Stimulated activated naive CD4-positive, alpha-beta T cell (primary cell): ENCODE results near the gene CEACAM19.
"Not testable (repeated sequence)": the region's sequence is repeated elsewhere in the genome, so short reads cannot be mapped to it uniquely, and the experiment has no call there.

Experiments used
- DNase-seq, 6 experiments: peaks; one replicate each; lab custom pipeline; 2025; lab: John Stamatoyannopoulos, UW

CEACAM19 gene

DNA sequence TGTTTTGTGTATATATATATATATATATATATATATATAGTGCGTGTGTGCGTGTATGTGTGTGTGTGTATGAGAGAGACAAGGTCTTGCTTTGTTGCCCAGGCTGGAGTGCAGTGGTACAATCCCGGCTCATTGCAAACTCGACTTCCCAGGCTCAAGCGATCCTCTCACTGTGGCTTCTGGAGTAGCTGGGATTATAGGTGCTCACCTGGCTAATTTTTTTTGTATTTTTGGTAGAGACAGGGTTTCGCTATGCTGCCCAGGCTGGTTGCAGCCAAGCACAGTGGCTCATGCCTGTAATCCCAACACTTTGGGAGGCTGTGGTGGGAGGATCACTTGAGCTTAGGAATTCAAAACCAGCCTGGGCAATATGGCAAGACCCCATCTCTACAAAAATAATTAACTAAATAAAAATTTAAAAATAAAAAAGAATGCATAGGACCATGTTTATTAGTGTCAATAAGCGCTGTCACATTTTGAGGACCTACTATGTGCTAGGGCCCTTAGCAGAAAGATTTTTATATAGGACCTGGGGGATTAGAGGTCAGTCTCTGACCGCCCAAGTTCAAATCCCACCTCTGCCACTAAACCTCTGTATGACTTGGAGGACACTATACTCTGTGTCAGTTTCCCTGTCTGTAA is 25.8 kb upstream of the CEACAM19 start:
- no peak for DNase-seq

DNA sequence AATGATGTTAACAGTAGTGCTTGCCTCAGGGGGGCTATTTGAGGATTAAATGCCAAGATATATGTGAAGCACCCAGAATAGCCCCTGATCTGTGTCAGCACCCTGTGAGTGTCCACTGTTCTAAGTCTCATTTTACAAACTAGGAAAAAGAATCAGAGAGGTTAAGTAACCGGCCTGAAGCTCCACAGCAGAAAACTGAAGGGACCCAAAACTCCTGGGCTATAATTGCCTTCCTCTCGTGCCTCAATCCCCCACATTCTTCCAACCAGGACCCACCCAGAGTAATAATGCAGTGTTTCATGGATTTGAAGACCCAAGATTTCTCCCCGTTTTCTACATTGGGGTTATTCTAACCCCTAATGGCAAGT is 25.2 kb upstream of the CEACAM19 start:
- no peak for DNase-seq

DNA sequence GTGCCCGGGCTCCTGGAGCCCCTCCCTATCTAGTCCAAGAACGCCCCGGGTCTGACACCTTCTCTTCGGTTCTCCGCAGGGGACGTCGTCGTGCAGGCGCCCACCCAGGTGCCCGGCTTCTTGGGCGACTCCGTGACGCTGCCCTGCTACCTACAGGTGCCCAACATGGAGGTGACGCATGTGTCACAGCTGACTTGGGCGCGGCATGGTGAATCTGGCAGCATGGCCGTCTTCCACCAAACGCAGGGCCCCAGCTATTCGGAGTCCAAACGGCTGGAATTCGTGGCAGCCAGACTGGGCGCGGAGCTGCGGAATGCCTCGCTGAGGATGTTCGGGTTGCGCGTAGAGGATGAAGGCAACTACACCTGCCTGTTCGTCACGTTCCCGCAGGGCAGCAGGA is 24.1 kb upstream of the CEACAM19 start:
- DNase-seq: no peak

DNA sequence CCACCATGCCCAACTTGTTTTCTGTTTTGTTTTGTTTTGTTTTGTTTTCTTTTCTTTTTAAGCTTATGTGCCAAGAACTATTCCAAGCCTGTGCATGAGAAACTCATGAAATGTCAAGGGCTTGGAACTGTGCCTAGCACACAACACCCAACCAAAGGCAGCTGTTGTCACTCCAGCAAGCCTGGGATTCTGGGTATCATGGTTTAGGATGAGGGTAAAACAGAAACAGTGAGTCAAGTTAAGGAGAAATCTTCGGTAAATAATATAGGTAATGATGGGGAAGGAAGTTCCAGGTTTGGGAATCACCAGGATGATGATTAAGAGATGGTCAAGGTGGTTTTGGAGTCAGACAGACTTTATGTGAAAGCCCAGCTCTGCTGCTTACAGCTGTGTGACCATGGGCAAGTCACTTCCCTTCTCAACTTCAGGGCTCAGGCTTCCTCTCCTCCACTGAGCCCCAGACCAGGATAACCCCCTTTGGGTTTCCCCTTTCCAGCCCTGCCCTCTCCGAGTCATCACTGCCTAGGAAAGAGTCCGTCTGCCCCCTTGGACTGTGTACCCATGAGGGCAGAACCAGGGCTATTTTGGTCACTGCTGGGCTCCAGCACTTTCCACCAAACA is 22.5 kb upstream of the CEACAM19 start:
- no peak for DNase-seq

DNA sequence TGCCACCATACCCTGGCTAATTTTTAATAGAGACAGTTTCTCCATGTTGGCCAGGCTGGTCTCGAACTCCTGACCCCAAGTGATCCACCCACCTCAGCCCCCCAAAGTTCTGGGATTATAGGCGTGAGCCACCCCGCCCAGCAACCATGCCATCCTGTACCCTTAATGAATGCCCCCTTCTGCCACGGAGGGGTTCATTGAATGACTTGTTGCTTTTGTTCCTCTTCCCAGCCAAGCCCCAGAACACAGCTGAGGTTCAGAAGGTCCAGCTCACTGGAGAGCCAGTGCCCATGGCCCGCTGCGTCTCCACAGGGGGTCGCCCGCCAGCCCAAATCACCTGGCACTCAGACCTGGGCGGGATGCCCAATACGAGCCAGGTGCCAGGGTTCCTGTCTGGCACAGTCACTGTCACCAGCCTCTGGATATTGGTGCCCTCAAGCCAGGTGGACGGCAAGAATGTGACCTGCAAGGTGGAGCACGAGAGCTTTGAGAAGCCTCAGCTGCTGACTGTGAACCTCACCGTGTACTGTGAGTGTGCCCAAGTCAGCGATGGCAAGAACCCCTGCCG is 21.6 kb upstream of the CEACAM19 start:
- no peak for DNase-seq

DNA sequence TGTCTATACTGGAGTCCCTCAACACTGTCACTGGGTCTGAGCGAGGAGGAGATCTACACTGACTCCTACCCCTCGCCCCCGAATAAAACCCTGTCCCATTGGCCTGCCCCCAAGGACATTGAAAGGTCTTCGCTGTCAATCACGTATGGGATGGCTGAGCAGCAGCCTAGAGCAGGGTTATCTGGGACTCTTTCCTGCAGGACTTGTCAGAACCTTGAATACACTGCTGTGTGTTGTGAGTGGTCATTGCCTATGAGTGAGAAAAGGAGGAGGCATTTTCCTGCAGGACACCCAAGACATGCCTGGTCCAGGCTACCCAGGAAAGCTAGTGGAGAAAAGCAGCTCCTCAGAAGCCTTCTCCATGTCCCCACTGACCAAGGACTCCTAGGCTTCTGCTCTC is 17.9 kb upstream of the CEACAM19 start:
- DNase-seq: no peak

DNA sequence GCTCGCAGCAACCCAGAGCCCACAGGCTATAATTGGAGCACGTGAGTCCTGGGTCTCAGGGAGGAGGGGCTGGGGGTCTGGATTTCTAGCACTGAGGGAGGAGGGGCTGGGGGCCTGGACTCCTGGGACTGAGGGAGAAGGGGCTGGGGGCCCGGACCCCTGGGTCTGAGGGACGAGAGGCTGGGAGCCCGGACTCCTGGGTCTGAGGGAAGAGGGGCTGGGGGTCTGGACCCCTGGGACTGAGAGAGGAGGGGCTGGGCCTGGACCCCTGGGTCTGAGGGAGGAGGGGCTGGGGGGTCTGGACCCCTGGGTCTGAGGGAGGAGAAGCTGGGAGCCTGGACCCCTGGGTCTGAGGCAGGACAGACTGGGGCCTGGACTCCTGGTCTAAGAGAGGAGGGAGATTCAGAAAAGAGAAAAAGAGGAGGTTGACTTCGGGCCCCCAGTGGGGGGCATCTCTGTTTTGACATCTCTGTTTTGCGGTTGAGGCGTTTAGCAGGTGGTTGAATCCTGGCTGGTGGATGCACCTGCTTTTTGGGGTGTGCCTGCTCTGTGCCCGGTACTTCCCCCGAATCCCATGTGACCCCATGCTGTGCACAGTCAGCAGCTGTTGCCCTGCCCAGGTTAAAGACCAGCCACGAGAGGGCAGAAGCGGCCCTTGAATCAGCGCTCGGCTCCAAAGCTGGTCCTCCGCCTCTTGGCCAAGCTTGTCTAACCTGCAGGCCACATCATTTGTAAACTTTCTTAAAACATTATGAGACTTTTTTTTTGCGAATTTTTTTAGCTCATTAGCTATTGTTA is 17.1 kb upstream of the CEACAM19 start:
- DNase-seq: peak; percentile 39 to 63 (median 46)

DNA sequence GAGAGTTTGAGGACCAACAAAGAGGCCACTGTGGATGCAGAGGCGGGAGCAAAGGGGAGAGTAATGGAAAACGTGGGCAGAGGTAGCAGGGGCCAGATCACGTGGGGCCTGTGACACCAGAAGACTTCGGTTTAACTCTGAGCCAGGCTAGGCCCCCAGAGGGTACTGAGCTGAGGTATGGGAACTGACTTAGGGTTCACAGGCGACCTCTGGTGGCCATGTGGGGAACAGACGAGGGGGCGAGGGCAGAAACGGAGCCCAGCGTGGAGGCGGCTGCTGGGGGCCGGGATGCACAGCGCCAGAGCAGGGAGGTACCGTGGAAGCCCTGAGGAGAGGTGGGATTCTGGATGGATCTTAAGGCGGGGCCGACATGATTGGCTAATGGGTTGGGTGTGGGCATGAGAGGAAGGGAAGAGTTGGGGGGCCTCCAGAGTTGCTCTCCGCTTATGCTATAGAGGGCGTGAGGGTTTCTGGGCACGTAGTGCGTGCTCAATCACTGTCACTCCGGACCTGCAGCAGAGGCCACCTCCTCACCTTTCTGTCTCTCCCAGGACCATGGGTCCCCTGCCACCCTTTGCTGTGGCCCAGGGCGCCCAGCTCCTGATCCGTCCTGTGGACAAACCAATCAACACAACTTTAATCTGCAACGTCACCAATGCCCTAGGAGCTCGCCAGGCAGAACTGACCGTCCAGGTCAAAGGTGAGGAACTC is 13.9 kb upstream of the CEACAM19 start:
- DNase-seq: peak; percentile 14 to 62 (median 52)

DNA sequence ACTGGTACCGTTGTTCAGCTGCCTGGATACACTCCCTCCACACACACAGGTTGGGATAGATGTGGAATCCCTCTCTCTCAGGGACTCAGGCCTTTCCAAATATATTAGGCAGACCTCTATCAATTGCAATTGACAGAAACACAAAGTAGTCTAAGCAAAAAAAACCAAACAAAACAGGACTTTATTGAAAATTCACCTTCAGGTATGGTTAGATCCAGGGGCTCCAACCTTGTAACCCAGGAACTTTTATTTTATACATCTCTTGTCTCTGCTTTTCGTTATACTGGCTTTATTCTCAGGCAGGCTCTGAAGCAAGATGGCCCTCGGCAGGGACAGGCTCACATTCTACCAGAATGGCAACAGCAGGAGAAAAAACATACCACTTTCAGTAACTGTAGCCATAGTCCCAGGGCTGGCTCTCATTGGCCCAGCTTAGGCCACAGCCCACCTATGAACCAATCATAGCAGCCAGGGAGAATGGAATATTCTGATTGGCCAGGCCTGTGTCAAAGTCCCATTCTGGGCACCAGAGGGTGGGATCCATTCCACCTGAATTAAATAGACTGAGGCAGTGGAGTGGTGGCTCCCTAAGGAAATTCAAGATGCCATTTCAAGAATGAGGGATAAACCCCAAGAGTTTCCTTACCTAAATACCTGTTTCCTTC is 13.1 kb upstream of the CEACAM19 start:
- no peak for DNase-seq

DNA sequence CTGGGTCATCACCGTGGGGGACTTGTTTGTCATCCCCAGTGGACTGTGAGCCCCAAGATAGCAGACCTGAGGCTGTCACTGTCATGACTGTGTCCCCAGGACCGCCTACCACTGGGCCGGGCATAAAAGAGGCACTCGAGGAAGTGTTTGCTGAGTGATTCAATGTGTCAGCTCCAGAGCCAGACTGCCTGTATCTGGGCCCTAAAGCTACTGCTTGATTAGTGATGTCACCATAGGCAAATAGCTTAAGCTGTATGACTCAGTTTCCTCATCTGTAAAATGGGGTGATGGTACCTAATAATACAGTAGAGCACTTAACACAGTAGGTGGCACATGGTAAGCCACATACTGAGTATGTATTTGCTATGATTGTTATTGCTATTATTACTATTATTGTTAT is 11.2 kb upstream of the CEACAM19 start:
- no peak for DNase-seq

DNA sequence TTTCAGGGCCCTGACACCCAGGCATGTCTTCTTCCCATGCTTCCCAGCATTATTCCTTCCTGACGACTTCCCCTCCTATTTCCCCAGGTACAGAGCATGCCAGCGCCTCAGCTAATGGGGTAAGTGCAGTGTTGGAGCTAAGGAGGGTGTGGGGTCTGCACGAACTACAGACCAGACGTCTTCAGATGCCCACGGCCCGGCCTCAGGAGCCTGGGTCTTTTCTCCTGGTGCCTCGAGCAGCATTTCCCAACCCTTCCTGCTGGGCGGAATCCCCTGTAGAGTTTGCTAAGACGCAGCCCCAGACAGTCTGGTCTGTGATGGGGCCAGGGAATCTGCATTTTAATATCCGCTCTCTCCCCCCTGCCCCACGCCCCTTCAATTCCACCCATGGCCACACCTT is 10.1 kb upstream of the CEACAM19 start:
- DNase-seq: no peak

DNA sequence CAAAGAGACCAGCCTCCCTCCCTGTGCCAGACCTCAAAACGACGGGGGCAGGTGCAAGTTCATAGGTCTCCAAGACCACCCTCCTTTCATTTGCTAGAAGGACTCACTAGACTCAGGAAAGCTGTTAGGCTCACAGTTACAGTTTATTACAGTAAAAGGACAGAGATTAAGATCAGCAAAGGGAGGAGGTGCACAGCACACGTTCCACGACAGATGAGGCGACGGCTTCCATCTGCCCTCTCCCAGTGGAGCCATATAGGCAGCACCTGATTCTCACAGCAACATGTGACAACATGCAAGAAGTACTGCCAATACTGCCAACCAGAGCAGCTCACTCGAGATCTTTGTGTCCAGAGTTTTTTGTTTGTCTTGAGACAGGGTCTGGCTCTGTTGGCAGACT is 9.4 kb upstream of the CEACAM19 start:
- no peak for DNase-seq

DNA sequence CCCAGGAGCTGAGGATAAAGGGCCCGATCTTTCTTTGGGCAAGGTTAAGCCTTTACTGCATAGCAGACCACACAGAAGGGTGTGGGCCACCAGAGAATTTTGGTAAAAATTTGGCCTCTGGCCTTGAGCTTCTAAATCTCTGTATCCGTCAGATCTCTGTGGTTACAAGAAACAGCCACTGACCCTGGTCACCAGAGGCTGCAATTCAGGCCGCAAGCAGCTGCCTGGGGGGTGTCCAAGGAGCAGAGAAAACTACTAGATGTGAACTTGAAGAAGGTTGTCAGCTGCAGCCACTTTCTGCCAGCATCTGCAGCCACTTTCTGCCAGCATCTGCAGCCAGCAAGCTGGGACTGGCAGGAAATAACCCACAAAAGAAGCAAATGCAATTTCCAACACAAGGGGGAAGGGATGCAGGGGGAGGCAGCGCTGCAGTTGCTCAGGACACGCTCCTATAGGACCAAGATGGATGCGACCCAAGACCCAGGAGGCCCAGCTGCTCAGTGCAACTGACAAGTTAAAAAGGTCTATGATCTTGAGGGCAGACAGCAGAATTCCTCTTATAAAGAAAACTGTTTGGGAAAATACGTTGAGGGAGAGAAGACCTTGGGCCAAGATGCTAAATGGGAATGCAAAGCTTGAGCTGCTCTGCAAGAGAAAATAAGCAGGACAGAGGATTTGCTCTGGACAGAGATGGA is 8.4 kb upstream of the CEACAM19 start:
- DNase-seq: no peak

DNA sequence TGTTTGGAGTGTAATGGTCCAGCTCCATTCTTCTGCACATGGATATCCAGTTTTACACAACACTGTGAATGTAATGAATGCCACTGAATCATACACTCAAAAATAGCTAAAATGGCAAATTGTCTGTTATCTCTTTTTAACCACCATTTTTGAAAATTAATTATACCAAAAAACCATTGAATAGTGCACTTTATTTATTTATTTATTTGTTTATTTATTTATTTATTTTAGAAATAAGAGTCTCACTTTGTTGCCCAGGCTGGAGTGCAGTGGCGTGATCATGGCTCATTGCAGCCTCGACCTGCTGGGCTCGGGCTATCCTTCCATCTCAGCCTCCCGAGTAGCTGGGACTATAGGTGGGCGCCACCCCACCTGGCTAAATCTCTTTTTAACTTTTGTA is 7.3 kb upstream of the CEACAM19 start:
- no peak for DNase-seq

DNA sequence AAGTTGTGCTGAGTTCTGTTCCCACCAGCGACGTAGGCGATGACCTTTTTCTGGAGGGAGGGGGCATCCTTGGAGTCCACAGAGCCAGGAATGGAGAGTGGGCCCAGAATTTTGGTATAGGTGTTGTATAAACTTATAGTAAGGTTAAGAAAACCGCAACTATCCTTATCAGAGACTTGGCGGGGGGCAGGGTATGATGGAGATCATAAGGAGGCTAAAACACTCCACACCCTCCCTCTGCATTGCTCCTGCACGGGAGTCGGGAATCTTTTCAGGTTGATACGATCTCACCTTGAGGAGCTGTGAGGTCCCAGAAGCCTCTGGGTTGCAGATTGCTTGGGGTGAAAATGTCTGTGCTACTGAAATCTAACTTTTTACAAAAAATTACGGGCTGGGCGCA is 6.3 kb upstream of the CEACAM19 start:
- no peak for DNase-seq

DNA sequence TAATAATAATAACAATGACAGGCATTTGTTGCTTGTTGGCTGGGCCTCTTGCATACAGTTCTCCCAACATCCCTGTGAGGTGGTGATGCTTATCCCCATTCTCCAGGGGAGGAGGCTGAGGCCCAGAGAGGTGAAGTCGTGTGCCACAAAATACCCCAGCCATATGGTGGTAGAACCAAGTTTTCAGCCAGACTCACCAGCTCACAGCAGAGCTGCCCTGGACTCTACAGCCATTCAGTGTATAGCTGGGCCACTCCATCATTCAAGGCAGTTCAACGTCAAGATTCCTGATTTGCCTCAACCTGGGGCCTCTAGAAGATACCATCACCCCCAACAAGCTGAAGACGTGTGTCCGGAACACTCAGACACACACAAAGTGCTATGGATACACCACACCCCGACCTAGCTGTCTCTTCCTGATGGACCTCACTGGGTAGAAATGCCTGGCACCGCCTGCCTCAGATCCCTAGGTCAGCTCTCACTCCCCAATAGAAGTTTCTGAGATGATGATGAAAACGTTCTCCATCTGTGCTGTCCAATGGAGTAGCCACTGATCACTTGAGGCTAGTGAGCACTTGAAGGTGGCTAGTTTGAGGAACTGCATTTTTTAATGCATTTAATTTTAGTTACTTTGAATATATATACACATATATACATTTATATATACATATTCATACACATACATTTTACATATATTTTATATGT is 4.3 kb upstream of the CEACAM19 start:
- no peak for DNase-seq

DNA sequence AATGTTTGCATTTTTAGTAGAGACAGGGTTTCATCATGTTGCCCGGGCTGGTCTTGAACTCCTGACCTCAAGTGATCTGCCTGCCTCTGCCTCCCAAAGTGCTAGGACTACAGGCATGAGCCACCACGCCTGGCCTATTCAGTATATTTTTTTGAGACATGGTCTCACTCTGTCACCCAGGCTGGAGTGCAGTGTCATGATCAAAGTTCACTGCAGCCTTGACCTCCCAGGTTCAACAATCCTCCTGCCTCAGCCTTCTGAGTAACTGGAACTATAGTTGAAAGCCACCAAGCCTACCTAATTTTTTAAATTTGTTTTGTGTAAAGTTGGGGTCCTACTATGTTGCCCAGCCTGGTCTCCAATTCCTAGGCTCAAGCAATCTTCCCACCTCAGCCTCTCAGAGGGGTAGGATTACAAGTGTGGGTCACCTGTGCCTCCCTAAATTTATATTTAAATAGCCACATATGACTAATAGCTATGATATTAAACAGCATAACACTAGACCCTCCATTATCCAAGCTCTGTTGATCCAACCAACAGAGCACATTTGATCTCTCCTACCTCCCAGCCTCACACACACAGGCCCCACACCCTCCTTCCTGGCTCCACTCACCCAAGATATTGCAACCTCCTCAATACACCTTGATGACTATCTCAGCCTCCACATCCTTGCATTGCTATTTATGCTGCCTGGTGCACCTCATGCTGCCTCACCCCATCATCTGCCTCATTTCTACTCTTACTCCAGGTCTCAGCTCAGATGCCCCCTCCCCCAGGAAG is 2.1 kb upstream of the CEACAM19 start:
- no peak for DNase-seq

DNA sequence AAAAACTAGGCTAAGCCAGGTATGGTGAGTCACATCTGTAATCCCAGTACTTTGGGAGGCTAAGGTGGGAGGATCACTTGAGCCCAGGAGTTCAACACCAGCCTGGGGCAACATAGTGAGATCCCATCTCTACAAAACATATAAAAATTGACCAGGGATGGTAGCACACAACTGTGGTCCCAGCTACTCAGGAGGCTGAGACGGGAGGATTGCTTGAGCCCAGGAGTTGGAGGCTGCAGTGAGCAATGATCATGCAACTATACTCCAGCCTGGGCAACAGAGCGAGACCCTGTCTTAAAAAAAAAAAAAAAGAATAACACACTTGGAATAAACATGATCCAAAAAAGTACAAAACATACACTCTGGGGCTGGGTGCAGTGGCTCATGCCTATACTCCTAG is 1.3 kb upstream of the CEACAM19 start:
- not testable (repeated sequence) for DNase-seq

DNA sequence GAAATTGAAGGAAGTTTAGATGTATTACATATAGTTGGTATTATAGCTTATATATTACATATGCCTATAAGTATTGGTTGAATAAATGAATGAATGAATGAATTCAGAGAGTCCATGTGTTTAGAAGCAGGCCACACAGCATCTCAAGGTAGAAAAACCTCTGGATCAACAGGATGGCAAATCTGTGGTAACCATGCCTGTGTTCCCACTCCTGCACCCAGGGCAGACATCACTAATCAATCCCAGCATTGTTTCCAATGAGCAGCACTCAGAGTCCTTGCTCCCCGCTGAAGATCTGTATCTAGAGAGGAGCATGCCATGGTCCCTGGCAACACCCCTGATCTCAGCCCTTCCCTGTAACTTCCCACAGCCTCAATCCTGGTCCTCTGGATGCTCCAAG is 944 bp downstream of the CEACAM19 start:
- no peak for DNase-seq

DNA sequence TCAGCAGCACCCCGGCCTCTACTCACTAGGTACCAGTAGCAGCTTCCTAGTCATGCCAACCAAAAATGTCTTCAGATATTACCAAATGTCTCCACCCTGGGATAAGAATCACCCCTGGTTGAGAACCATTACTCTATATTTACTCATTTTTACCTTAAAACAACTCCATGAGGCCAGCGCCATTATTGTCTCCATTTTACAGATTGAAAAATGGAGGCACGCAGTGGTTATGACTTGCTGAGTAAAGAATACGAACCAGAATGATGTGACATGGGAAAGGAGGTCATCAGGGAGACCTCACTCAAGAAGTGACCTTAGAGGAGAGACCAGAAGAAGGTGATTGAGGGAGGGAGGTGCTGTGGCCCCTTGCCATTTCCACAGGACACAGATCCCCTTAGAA is 2.2 kb downstream of the CEACAM19 start:
- DNase-seq: no peak
